Sigmoid colon (tissue), 7 donors: ENCODE data around the gene SNTG2. TPM values are rescaled to one million over a fixed set of nuclear protein-coding genes. Genes with fewer than 3 reads are reported as not detected.

ENCODE experiments used
- DNase-seq: peaks from one replicate; pipeline ENCODE4 v3.0.0-alpha.2; 2019
- H3K27ac ChIP-seq, 4 donors: fragments of 200-600 bp; sonication (generic); one replicate each; pipeline ENCODE4 v1.5.1; 2016 to 2019; ENCODE audit warnings: mild to moderate bottlenecking in 1 of 4
- H3K27me3 ChIP-seq, 3 donors: fragments of 200-600 bp; sonication (generic); one replicate each; pipeline ENCODE4 v1.5.1; 2019; ENCODE audit warnings: mild to moderate bottlenecking in 1 of 3
- H3K36me3 ChIP-seq, 4 donors: fragments of 200-600 bp; sonication (generic); one replicate each; pipeline ENCODE4 v1.5.1; 2016 to 2019
- H3K4me1 ChIP-seq, 4 donors: fragments of 200-600 bp; sonication (generic); one replicate each; pipeline ENCODE4 v1.5.1; 2017 to 2019
- H3K4me3 ChIP-seq, 4 donors: fragments of 200-600 bp; sonication (generic); one replicate each; pipeline ENCODE4 v1.5.1; 2017 to 2019; ENCODE audit warnings: mild to moderate bottlenecking in 2 of 4, moderate library complexity in 1 of 4
- H3K9me3 ChIP-seq, 4 donors: fragments of 200-600 bp in 3 of 4; sonication (generic) in 3 of 4; one replicate each; pipeline versions ENCODE4 v1.5.1 to v1.6.1; 2013 to 2019
- EP300 ChIP-seq, 4 donors: sonication (generic); formaldehyde crosslinking; IDR thresholded peaks; one replicate each; pipeline ENCODE4 v1.6.1; 2017; ENCODE audit warnings: antibody characterized with exemption in 4 of 4
- POLR2A ChIP-seq, 2 donors: fragments of 450-650 bp; IDR thresholded peaks; one replicate each; pipeline ENCODE4 v1.6.1; 2016; ENCODE audit warnings: antibody characterized with exemption in 2 of 2, mild to moderate bottlenecking in 2 of 2, moderate library complexity in 2 of 2
- POLR2AphosphoS5 ChIP-seq, 4 donors: sonication (generic); formaldehyde crosslinking; IDR thresholded peaks; one replicate each; pipeline ENCODE4 v1.6.1; 2017; ENCODE audit warnings: antibody characterized with exemption in 4 of 4
- WGBS, 2 donors: extraction: QIAGEN DNeasy Blood & Tissue Kit; methylation state at CpG; one replicate each; pipeline ENCODE4 v1.1.7; 2013; 5-methylcytosine and 5-hydroxymethylcytosine counted together
- intact Hi-C: fragments of 100-400 bp; cut with DNase I; formaldehyde crosslinking; loops from one replicate; pipeline ENCODE4 v1.15.1; 2023
- polyA plus RNA-seq, 3 donors: library from polyadenylated mRNA; stranded (reverse); fragments of 200-250 nt; gene quantifications; one replicate each; pipeline ENCODE4 v1.2.3, GENCODE V29; 2013
- total RNA-seq, 4 donors: library from RNA; depleted of rRNA; stranded (reverse); fragments of >200 nt; gene quantifications; one replicate each; pipeline ENCODE4 v1.1.0, GENCODE V29; 2016
- TF ChIP-seq, protein P1 (sequence below), 4 experiments: fragments of 450-650 bp in 3 of 4; fragments of 200-600 bp in 1 of 4; IDR thresholded peaks; one replicate each; pipeline ENCODE4 v1.5.1; 2016 to 2019; ENCODE audit warnings: antibody characterized with exemption in 4 of 4, mild to moderate bottlenecking in 3 of 4, moderate library complexity in 2 of 4
- donor health status: healthy with polysubstance abuse.
- donor health status: Bipolar disorder and iron deficiency.
- donor health status: healthy.

SNTG2 gene
- total and polyA plus RNA-seq, 7 donors: 0.60 to 5.2 (median 1.9) TPM; not detected in 1

DNA sequence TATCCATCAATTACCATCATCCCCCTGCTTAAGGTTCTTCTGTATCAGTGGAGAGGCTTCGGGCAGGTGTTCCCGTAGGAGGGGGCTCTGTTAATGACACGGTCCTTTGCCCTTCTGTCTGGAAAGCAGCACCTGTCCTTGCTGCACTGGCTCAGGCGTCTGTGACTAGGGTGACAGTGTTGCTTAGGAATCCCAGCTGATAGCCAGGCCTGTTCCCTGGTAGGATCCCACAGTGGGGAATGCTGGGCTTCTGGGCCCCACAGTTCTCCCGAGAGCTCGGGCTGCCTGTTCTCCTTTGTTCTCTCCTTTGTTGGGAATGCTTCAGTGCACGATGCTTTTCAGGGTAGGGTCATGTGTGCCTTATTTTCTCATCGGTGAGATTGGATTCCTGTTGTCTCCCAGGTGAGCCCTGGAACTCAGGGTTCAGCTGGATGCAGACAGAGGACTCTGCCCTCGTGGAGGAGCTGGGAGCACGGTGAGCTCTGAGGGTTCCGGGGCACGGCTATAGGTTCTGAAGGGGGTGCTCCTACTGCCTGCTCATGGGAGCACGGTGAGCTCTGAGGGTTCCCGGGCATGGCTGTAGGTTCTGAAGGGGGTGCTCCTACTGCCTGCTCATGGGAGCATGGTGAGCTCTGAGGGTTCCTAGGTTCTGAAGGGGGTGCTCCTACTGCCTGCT lies 9.6 kb downstream of the SNTG2 start:
- 81 to 88% methylated on average over 14 of the region's 14 CpGs for WGBS, 2 donors
- no peaks in the 10 kb centered on the region for H3K4me1 ChIP-seq
- no peak overlapping the region for H3K27ac ChIP-seq
- intact Hi-C loops: no loop called here
- peaks cover 0 to 4% (median 0%) of the 10 kb centered on the region in 3 donors for H3K27me3 ChIP-seq
- no peak overlapping the region for H3K4me3 ChIP-seq
- H3K9me3 ChIP-seq: no peaks in the 10 kb centered on the region
- no peak for TF ChIP-seq POLR2A (IDR thresholded peaks at IDR 0.05)
- TF ChIP-seq, protein P1, sequence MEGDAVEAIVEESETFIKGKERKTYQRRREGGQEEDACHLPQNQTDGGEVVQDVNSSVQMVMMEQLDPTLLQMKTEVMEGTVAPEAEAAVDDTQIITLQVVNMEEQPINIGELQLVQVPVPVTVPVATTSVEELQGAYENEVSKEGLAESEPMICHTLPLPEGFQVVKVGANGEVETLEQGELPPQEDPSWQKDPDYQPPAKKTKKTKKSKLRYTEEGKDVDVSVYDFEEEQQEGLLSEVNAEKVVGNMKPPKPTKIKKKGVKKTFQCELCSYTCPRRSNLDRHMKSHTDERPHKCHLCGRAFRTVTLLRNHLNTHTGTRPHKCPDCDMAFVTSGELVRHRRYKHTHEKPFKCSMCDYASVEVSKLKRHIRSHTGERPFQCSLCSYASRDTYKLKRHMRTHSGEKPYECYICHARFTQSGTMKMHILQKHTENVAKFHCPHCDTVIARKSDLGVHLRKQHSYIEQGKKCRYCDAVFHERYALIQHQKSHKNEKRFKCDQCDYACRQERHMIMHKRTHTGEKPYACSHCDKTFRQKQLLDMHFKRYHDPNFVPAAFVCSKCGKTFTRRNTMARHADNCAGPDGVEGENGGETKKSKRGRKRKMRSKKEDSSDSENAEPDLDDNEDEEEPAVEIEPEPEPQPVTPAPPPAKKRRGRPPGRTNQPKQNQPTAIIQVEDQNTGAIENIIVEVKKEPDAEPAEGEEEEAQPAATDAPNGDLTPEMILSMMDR (IDR thresholded peaks at IDR 0.05): no peak
- TF ChIP-seq EP300 (IDR thresholded peaks at IDR 0.05): no peak
- TF ChIP-seq POLR2AphosphoS5 (IDR thresholded peaks at IDR 0.05): no peak
- no peaks in the 10 kb centered on the region for H3K36me3 ChIP-seq
- no peak for DNase-seq

DNA sequence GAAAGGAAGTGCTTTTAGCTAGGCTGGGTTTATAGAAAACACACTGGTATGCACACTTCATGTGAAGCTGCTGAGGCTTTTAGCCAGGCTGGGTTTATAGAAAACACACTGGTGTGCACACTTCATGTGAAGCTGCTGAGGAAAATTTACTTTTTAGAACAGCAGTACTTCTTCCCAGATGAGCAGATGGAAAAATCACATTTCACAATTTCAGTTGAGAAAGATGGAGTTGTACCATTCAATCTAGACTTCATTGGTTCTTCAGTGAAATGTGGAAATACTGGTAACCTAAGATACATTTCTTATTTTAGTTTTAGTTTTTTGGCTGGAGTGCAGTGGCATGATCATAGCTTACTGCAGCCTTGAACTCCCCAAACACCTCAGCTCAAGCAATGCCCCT lies 11.1 kb downstream of the SNTG2 start:
- intact Hi-C loops: no loop called here
- peaks cover 0 to 3% (median 3%) of the 10 kb centered on the region in 3 donors for H3K27me3 ChIP-seq
- no peaks in the 10 kb centered on the region for H3K9me3 ChIP-seq
- no peak overlapping the region for H3K27ac ChIP-seq
- no peak for DNase-seq
- H3K4me3 ChIP-seq: no peak overlapping the region
- TF ChIP-seq, protein P1 (IDR thresholded peaks at IDR 0.05): no peak
- no peak for TF ChIP-seq POLR2AphosphoS5 (IDR thresholded peaks at IDR 0.05)
- TF ChIP-seq EP300 (IDR thresholded peaks at IDR 0.05): no peak
- TF ChIP-seq POLR2A (IDR thresholded peaks at IDR 0.05): no peak
- no peaks in the 10 kb centered on the region for H3K36me3 ChIP-seq
- no peaks in the 10 kb centered on the region for H3K4me1 ChIP-seq

DNA sequence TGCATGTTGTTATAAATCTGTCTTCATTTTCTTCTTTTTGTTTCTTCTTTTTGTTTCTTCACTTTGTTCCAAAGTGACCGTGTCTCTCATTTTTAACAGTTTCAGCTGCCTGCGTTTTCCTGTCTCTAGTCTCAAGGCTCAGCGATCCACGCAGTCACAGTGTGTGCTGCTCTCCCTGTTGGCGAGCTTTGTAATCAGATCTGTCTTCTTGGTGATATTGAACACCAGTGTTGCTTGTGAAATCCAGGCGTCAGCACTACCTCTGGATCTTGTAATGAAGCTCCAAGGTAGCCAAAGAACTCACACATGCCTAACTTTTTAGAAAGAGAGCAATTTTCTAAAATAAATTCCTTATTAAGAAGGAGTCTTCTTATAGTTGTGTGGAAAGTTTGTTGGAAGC lies 13.2 kb downstream of the SNTG2 start:
- Histone ChIP-seq H3K36me3 (no peaks in the 10 kb centered on the region), H3K27me3 (peaks cover 0 to 3% (median 3%) of the 10 kb centered on the region in 3 donors), H3K27ac (no peak overlapping the region), H3K4me1 (no peaks in the 10 kb centered on the region), H3K9me3 (peaks cover 0 to 2% (median under 1%) of the 10 kb centered on the region in 4 donors), H3K4me3 (no peak overlapping the region)
- 77 to 80% methylated on average over 6 of the region's 6 CpGs for WGBS, 2 donors
- no peak for DNase-seq
- TF ChIP-seq, protein P1 (IDR thresholded peaks at IDR 0.05): no peak
- no peak for TF ChIP-seq POLR2A (IDR thresholded peaks at IDR 0.05)
- no peak for TF ChIP-seq POLR2AphosphoS5 (IDR thresholded peaks at IDR 0.05)
- no peak for TF ChIP-seq EP300 (IDR thresholded peaks at IDR 0.05)
- intact Hi-C loops: no loop called here

DNA sequence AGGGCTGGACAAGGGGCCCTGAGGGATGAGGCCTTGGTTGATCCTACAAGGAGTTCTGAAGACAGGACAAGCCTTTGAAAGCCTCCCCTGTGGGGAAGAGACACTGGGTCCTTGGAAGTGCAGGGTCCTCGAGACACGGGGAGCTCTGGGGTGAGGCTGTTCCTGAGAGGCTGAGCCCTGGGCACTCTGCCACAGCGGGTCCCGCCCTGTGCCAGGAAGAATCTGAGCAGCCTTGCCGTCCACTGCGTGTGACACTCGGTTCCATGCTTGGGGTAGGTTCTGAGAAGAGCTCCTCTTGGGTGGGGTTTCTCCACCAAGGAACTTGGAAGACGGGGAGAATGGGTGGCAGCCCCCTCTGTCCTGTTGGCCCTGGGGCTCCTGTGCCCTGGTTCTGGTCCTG lies 13.9 kb downstream of the SNTG2 start:
- Histone ChIP-seq H3K36me3 (no peaks in the 10 kb centered on the region), H3K9me3 (peaks cover 0 to 4% (median 3%) of the 10 kb centered on the region in 4 donors), H3K27ac (no peak overlapping the region), H3K4me1 (no peaks in the 10 kb centered on the region), H3K27me3 (peaks cover 0 to 3% (median 3%) of the 10 kb centered on the region in 3 donors), H3K4me3 (no peak overlapping the region)
- intact Hi-C loops: no loop called here
- TF ChIP-seq EP300 (IDR thresholded peaks at IDR 0.05): no peak
- TF ChIP-seq POLR2AphosphoS5 (IDR thresholded peaks at IDR 0.05): no peak
- TF ChIP-seq, protein P1 (IDR thresholded peaks at IDR 0.05): no peak
- TF ChIP-seq POLR2A (IDR thresholded peaks at IDR 0.05): no peak
- 34 to 87% methylated on average over 8 of the region's 8 CpGs for WGBS, 2 donors
- DNase-seq: no peak
